Activated naive CD8-positive, alpha-beta T cell treated with anti-CD3 and anti-CD28 coated beads, Interleukin-2, amount 10 ng/mL, durations not matched to agents 7 days and 5 days (primary cell): ENCODE measurements around the gene TESK2. TPM values are rescaled to one million over a fixed set of nuclear protein-coding genes. Genes with fewer than 3 reads are reported as not detected.
A peak's percentile ranks its signal among the peaks of the same experiment; 100 is the strongest.

Source experiments
- ATAC-seq: fragments of 150-1000 bp; cut with Tn5 transposase; one replicate; pipeline ENCODE4 v1.10.0; 2021; ENCODE audit warnings: low read depth, moderate library complexity
- POLR2A ChIA-PET: fragments of 350-600 bp; sonication (Branson Sonifier 250); formaldehyde crosslinking; loops from one replicate; lab custom pipeline; 2021; ENCODE audit warnings: antibody characterized with exemption; lab: Charles Lee
- DNase-seq: peaks from one replicate; pipeline ENCODE4 v3.0.0; 2021
- H3K27ac Mint-ChIP-seq: one replicate; pipeline ENCODE4 v1.8.0; 2022; ENCODE audit warnings: mild to moderate bottlenecking, mixed read lengths
- H3K27me3 Mint-ChIP-seq: one replicate; pipeline ENCODE4 v1.8.0; 2022; ENCODE audit warnings: mild to moderate bottlenecking, moderate library complexity, mixed read lengths
- H3K36me3 Mint-ChIP-seq: one replicate; pipeline ENCODE4 v1.8.0; 2021; ENCODE audit warnings: mild to moderate bottlenecking, mixed read lengths
- H3K4me1 Mint-ChIP-seq: one replicate; pipeline ENCODE4 v1.8.0; 2021; ENCODE audit warnings: mixed read lengths
- H3K4me3 Mint-ChIP-seq: one replicate; pipeline ENCODE4 v1.8.0; 2022; ENCODE audit warnings: mild to moderate bottlenecking, moderate library complexity, mixed read lengths
- H3K9me3 Mint-ChIP-seq: one replicate; pipeline ENCODE4 v1.8.0; 2021; ENCODE audit warnings: mixed read lengths
- total RNA-seq, 2 experiments: library from RNA; stranded (reverse); gene quantifications; one replicate each; pipeline ENCODE4 v1.2.3, GENCODE V29; 2021

TESK2 gene
- total RNA-seq, 2 experiments from 2014 or later = 5.8 to 6.5 TPM

DNA sequence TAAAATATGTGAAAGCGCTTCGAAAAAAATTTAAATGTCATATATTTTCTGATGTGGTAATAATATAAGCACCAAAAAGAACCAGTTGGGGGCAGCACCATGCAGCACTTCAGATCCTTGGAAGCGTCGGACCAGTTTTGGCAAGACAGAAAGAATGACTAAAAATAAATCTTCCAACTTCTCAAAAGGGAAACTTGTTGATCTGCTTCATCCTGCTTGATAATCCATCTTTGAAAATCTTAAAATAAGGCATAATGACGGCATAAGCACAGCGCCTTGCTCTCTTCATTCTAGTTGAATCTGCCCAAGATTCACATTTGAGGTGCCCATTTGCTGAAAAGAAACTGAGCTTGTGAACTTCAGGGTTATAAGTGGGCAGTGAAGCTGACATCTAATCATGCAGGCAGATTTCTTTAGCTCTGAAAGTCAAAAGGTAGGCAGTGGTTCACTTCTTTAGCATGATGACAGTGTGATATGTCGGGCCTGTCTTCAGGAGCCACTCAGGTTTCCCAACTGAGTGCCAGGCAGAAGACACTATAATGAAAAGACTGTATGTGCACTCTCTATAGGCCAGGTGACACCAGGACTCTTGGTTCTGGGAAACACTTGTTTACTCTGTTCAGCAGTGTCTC lies 131.0 kb downstream of the TESK2 start:
- Mint-ChIP-seq H3K27me3 (no peaks in the 10 kb centered on the region), H3K4me1 (peaks cover 8% of the 10 kb centered on the region), H3K4me3 (no peak overlapping the region), H3K36me3 (no peaks in the 10 kb centered on the region), H3K27ac (peak overlapping the region; percentile 5), H3K9me3 (no peaks in the 10 kb centered on the region)
- ATAC-seq = peak; percentile 58
- no peak for DNase-seq
- POLR2A ChIA-PET = interaction anchor here (1.2 to 1.3 kb wide), 2 partner anchors 11 to 20 kb away, joined by 3 read pairs; partner anchors contain the start of genes MUTYH and TOE1

DNA sequence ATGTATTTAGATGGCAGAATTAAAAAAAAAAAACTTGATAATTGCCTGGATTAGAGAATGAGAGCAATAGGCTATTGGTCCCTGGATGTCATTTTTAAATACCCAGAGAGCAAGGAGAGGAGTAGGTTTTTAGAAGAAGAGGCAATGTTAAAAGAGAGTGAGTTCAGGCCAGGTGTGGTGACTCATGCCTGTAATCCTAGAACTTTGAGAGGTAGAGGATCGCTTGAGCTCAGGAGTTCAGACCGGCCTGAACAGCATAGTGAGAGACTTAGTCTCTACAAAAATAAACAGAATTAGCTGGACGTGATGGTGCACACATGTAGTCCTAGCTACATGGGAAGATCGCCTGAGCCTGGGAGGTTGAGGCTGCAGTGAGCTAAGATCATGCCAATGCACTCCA lies 134.8 kb downstream of the TESK2 start:
- H3K9me3 Mint-ChIP-seq = no peaks in the 10 kb centered on the region
- POLR2A ChIA-PET = no interaction called here
- no peaks in the 10 kb centered on the region for H3K27me3 Mint-ChIP-seq
- ATAC-seq (no peak), DNase-seq (no peak)
- H3K36me3 Mint-ChIP-seq = no peaks in the 10 kb centered on the region
- H3K4me3 Mint-ChIP-seq = no peak overlapping the region
- no peak overlapping the region for H3K27ac Mint-ChIP-seq
- peaks cover 13% of the 10 kb centered on the region for H3K4me1 Mint-ChIP-seq

DNA sequence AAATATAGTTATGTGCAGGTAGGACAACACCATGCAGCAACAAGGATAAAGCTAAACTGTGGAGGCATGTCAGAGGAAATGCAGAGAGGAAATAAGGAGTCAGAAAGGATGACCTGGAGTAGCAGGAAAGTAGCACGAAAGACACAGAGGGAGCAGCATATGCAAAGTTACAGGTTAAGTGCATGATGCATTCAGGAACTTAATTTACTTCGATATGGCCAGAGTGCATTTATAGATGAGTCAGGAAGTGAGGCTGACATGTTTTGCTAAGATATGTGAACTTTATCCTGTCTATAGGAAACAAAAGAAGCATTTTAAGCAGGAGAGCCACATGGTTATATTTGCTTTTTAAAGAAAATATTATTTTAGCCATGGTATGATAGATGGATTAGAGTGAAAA lies 135.3 kb downstream of the TESK2 start:
- Mint-ChIP-seq H3K36me3 (no peaks in the 10 kb centered on the region), H3K4me1 (peaks cover 14% of the 10 kb centered on the region), H3K27ac (no peak overlapping the region), H3K27me3 (no peaks in the 10 kb centered on the region), H3K4me3 (no peak overlapping the region), H3K9me3 (no peaks in the 10 kb centered on the region)
- POLR2A ChIA-PET = no interaction called here
- DNase-seq = no peak
- no peak for ATAC-seq

- POLR2A ChIA-PET = no interaction called here
- no peak overlapping the region for H3K4me3 Mint-ChIP-seq
- ATAC-seq (no peak), DNase-seq (no peak)
- no peaks in the 10 kb centered on the region for H3K36me3 Mint-ChIP-seq
- no peaks in the 10 kb centered on the region for H3K27me3 Mint-ChIP-seq
- peaks cover 16% of the 10 kb centered on the region for H3K4me1 Mint-ChIP-seq
- no peak overlapping the region for H3K27ac Mint-ChIP-seq
- no peaks in the 10 kb centered on the region for H3K9me3 Mint-ChIP-seq
Measured at GRCh38 chr1:45354838-45355237, 136.1 kb downstream of the TESK2 start.

- no peak overlapping the region for H3K27ac Mint-ChIP-seq
- H3K27me3 Mint-ChIP-seq = no peaks in the 10 kb centered on the region
- POLR2A ChIA-PET = no interaction called here
Measured at GRCh38 chr1:45353685-45354084, 137.3 kb downstream of the TESK2 start.

GRCh38 chr1:45351508-45351907 lies 139.5 kb downstream of the TESK2 start:
- ATAC-seq (no peak), DNase-seq (no peak)
- Mint-ChIP-seq H3K27me3 (no peaks in the 10 kb centered on the region), H3K36me3 (no peaks in the 10 kb centered on the region), H3K9me3 (no peaks in the 10 kb centered on the region), H3K4me1 (peaks cover 21% of the 10 kb centered on the region), H3K4me3 (no peak overlapping the region), H3K27ac (no peak overlapping the region)
- POLR2A ChIA-PET = interaction anchor here (0.6 to 1.0 kb wide), 2 partner anchors 169 to 531 kb away, joined by 3 read pairs; no protein-coding TSS in a partner anchor

More at GRCh38 chr1:45353685-45354084, 137.3 kb downstream of the TESK2 start:
- no peaks in the 10 kb centered on the region for H3K36me3 Mint-ChIP-seq
- H3K9me3 Mint-ChIP-seq = no peaks in the 10 kb centered on the region
- H3K4me3 Mint-ChIP-seq = no peak overlapping the region
- peaks cover 19% of the 10 kb centered on the region for H3K4me1 Mint-ChIP-seq
- ATAC-seq (no peak), DNase-seq (no peak)

- Mint-ChIP-seq H3K36me3 (no peaks in the 10 kb centered on the region), H3K27ac (no peak overlapping the region), H3K9me3 (no peaks in the 10 kb centered on the region), H3K4me3 (no peak overlapping the region), H3K4me1 (peaks cover 21% of the 10 kb centered on the region), H3K27me3 (no peaks in the 10 kb centered on the region)
- ATAC-seq = no peak
- no peak for DNase-seq
- POLR2A ChIA-PET = interaction anchor here (0.6 to 2.7 kb wide), 3 partner anchors 9 to 147 kb away, joined by 3 to 17 read pairs (median 6); partner anchors contain the start of genes MUTYH and TOE1
Measured at GRCh38 chr1:45348966-45349677, 141.8 kb downstream of the TESK2 start.

DNA sequence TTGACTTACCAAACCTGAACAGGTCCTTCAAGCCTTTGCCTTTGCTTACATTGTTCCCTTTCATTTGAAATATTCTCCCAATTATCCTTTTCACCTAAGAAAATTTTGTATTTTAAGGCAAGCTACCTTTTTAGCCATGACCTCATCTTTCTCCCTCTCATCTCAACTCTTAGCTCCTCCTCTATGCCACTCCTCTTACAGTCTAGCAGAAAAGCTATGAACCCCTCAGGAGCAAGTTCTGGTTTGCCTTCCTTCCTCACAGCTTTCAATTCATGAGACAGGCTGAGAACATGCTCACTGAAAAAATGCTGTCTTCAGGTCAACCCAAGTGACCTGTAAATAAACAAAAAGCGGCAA lies 142.4 kb downstream of the TESK2 start:
- Mint-ChIP-seq H3K27me3 (no peaks in the 10 kb centered on the region), H3K36me3 (no peaks in the 10 kb centered on the region), H3K4me3 (no peak overlapping the region), H3K4me1 (peaks cover 21% of the 10 kb centered on the region), H3K27ac (no peak overlapping the region), H3K9me3 (no peaks in the 10 kb centered on the region)
- ATAC-seq (no peak), DNase-seq (no peak)
- POLR2A ChIA-PET = interaction anchor here (0.6 to 2.7 kb wide), 4 partner anchors 9 to 152 kb away, joined by 3 to 17 read pairs (median 6); partner anchors contain the start of genes MMACHC, MUTYH and TOE1

GRCh38 chr1:45348020-45348419 lies 142.9 kb downstream of the TESK2 start:
- Mint-ChIP-seq H3K4me3 (no peak overlapping the region), H3K9me3 (no peaks in the 10 kb centered on the region), H3K27ac (no peak overlapping the region), H3K36me3 (peaks cover under 1% of the 10 kb centered on the region), H3K4me1 (peaks cover 22% of the 10 kb centered on the region), H3K27me3 (no peaks in the 10 kb centered on the region)
- ATAC-seq (no peak), DNase-seq (no peak)
- POLR2A ChIA-PET = interaction anchor here (1.0 to 2.7 kb wide), 3 partner anchors 8 to 152 kb away, joined by 6 to 17 read pairs (median 6); partner anchors contain the start of genes MMACHC, MUTYH and TOE1

DNA sequence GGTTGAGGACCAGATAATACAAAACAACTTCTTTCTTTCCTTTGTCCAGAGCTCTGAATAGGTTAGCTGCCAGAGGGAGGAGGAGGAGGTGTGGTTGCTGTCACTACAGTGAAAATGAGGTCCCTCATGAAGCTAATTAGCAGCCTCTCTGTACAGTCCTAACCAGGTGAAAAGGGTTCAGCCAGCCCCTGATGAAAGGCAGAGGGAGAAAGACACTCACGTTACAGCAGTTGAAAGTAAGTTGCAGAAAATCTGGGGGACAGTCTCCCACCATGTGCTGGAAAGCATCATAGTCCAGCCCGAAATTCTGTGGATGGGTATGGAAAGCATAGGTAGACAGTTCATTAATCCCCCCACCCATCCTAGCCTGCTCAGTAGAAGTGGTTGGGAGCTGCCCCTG lies 144.5 kb downstream of the TESK2 start:
- Mint-ChIP-seq H3K36me3 (peaks cover 9% of the 10 kb centered on the region), H3K27ac (no peak overlapping the region), H3K4me3 (no peak overlapping the region), H3K9me3 (no peaks in the 10 kb centered on the region), H3K27me3 (no peaks in the 10 kb centered on the region), H3K4me1 (peaks cover 31% of the 10 kb centered on the region)
- POLR2A ChIA-PET = interaction anchor here (0.8 kb wide), 1 partner anchor 175 kb away, joined by 3 read pairs; the partner anchor contains the start of gene PRDX1
- ATAC-seq = no peak
- DNase-seq = no peak

- H3K9me3 Mint-ChIP-seq = no peaks in the 10 kb centered on the region
- peaks cover 11% of the 10 kb centered on the region for H3K36me3 Mint-ChIP-seq
- no peak for ATAC-seq
- no peaks in the 10 kb centered on the region for H3K27me3 Mint-ChIP-seq
- H3K4me3 Mint-ChIP-seq = no peak overlapping the region
- peaks cover 28% of the 10 kb centered on the region for H3K4me1 Mint-ChIP-seq
- POLR2A ChIA-PET = no interaction called here
- no peak overlapping the region for H3K27ac Mint-ChIP-seq
- DNase-seq = no peak
Measured at GRCh38 chr1:45345014-45345413, 145.9 kb downstream of the TESK2 start.

- no peaks in the 10 kb centered on the region for H3K27me3 Mint-ChIP-seq
- H3K4me1 Mint-ChIP-seq = peaks cover 27% of the 10 kb centered on the region
- H3K9me3 Mint-ChIP-seq = no peaks in the 10 kb centered on the region
- DNase-seq (no peak), ATAC-seq (no peak)
- POLR2A ChIA-PET = no interaction called here
- no peak overlapping the region for H3K4me3 Mint-ChIP-seq
- H3K36me3 Mint-ChIP-seq = peaks cover 13% of the 10 kb centered on the region
- no peak overlapping the region for H3K27ac Mint-ChIP-seq
Measured at GRCh38 chr1:45344499-45344898, 146.5 kb downstream of the TESK2 start.

- peaks cover 3% of the 10 kb centered on the region for H3K9me3 Mint-ChIP-seq
- peaks cover 33% of the 10 kb centered on the region for H3K4me1 Mint-ChIP-seq
- POLR2A ChIA-PET = interaction anchor here (0.5 to 5.7 kb wide), 19 partner anchors 8 to 620 kb away, joined by 3 to 94 read pairs (median 13); partner anchors contain the start of genes AKR1A1, BTBD19, CCDC163 and DYNLT4
- H3K27ac Mint-ChIP-seq = peak overlapping the region; percentile 98
- DNase-seq (peak; percentile 46), ATAC-seq (no peak)
- H3K36me3 Mint-ChIP-seq = peaks cover 27% of the 10 kb centered on the region
- no peaks in the 10 kb centered on the region for H3K27me3 Mint-ChIP-seq
- H3K4me3 Mint-ChIP-seq = peak overlapping the region; percentile 98
Measured at GRCh38 chr1:45340816-45341466, 150.0 kb downstream of the TESK2 start.
